Left ventricle myocardium inferior (tissue), 1 donor: ENCODE results near the gene PPP1R12A. TPM values are rescaled to one million over a fixed set of nuclear protein-coding genes. Genes with fewer than 3 reads are reported as not detected.

Experiments used
- DNase-seq: peaks from one replicate; pipeline ENCODE4 v3.0.0-alpha.2; 2020
- H3K27ac ChIP-seq: fragments of 200-600 bp; replicated peaks from 2 replicates; pipeline ENCODE4 v1.8.0; 2021
- H3K27me3 ChIP-seq: fragments of 200-600 bp; 2 replicates; pipeline ENCODE4 v1.8.0; 2021; ENCODE audit warnings: low read depth
- H3K36me3 ChIP-seq: fragments of 200-600 bp; 2 replicates; pipeline ENCODE4 v1.8.0; 2021
- H3K4me1 ChIP-seq: fragments of 200-600 bp; 2 replicates; pipeline ENCODE4 v1.8.0; 2021
- H3K4me3 ChIP-seq: fragments of 200-600 bp; 2 replicates; pipeline ENCODE4 v1.8.0; 2021; ENCODE audit warnings: mild to moderate bottlenecking, moderate library complexity
- H3K9me3 ChIP-seq: fragments of 200-600 bp; replicated peaks from 2 replicates; pipeline ENCODE4 v1.8.0; 2021
- CTCF ChIP-seq: fragments of 200-600 bp; IDR thresholded peaks from 2 replicates; pipeline ENCODE4 v1.8.0; 2021; ENCODE audit warnings: antibody characterized with exemption, mild to moderate bottlenecking, borderline replicate concordance
- intact Hi-C: fragments of 100-400 bp; cut with micrococcal nuclease; formaldehyde crosslinking; loops from one replicate; pipeline ENCODE4 v1.11.0; 2022
- total RNA-seq: library from RNA; stranded (reverse); fragmentation: NEBNext Ultra II Directional; extraction: Animal tissue kit (Norgen Biotek cat#: 25700); gene quantifications from one replicate; pipeline ENCODE4 v1.2.1, GENCODE V29; 2021
- donor health status: DM: no; HTN: yes; CAD: no; lungs with severe emphysema.

The PPP1R12A gene
- total RNA-seq, 1 donor from 2014 or later, result 42.8 TPM

DNA sequence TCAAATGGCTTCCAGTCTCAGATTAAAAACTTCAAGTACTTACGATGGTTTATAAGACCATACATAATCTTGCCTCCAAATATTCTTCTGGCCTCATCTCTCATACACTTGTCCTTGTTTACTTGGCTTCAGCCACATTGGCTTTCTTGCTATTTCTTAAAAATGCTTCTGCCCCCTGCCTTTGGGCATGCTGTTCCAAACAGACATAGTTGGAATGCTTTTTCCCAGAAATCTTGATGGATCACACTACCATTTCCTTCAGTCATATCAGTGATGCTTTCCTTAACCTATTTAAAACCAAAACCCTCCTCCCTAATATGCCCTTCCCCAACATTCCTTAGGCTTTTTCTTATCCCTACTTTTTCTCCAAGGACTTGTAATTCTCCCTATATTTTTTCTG lies 169.7 kb downstream of the PPP1R12A start:
- DNase-seq, result no peak
- H3K36me3 ChIP-seq, result no peaks in the 10 kb centered on the region
- no peak for TF ChIP-seq CTCF
- H3K27me3 ChIP-seq, result no peaks in the 10 kb centered on the region
- intact Hi-C loops, result no loop called here
- no peaks in the 10 kb centered on the region for H3K9me3 ChIP-seq
- no peak overlapping the region for H3K27ac ChIP-seq
- H3K4me3 ChIP-seq, result no peak overlapping the region
- H3K4me1 ChIP-seq, result peaks cover 16% of the 10 kb centered on the region

- Histone ChIP-seq H3K4me1 (peaks cover 11% of the 10 kb centered on the region), H3K36me3 (no peaks in the 10 kb centered on the region), H3K9me3 (no peaks in the 10 kb centered on the region), H3K27ac (peak overlapping the region; percentile 9), H3K4me3 (no peak overlapping the region), H3K27me3 (no peaks in the 10 kb centered on the region)
- intact Hi-C loops, result no loop called here
- DNase-seq, result no peak
- no peak for TF ChIP-seq CTCF
These were observed 170.3 kb downstream of the PPP1R12A start for GRCh38 chr12:79764641-79765040.

- Histone ChIP-seq H3K4me3 (no peak overlapping the region), H3K27ac (peak overlapping the region; percentile 9), H3K27me3 (no peaks in the 10 kb centered on the region), H3K36me3 (no peaks in the 10 kb centered on the region), H3K4me1 (peaks cover 4% of the 10 kb centered on the region), H3K9me3 (no peaks in the 10 kb centered on the region)
- TF ChIP-seq CTCF, result no peak
- intact Hi-C loops, result no loop called here
- no peak for DNase-seq
These were observed 171.0 kb downstream of the PPP1R12A start for GRCh38 chr12:79763766-79764452.

DNA sequence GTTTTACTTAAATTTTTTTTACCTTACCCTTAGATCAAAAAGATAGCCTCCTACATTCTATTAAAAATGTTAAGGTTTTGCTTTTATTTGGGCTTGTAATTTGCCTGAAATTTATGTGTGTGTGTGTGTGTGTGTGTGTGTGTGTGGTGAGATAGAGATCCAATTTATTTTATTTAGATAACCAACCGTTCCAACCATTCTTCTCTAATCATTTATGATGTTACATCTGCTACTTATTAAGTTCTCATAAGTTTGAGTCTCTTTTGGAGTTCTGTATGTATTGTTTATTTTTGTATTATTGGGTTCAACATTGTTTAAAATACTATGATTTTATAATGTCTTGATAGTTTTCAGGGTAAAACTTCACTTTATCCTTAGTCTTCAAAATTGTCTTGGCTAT lies 173.6 kb downstream of the PPP1R12A start:
- no peak overlapping the region for H3K27ac ChIP-seq
- no peaks in the 10 kb centered on the region for H3K4me1 ChIP-seq
- H3K4me3 ChIP-seq, result no peak overlapping the region
- intact Hi-C loops, result no loop called here
- DNase-seq, result no peak
- TF ChIP-seq CTCF, result no peak
- H3K27me3 ChIP-seq, result no peaks in the 10 kb centered on the region
- peaks cover 12% of the 10 kb centered on the region for H3K9me3 ChIP-seq
- no peaks in the 10 kb centered on the region for H3K36me3 ChIP-seq

GRCh38 chr12:79747274-79747673 lies 187.6 kb downstream of the PPP1R12A start:
- DNase-seq, result no peak
- no peaks in the 10 kb centered on the region for H3K36me3 ChIP-seq
- no peak overlapping the region for H3K27ac ChIP-seq
- intact Hi-C loops, result no loop called here
- no peaks in the 10 kb centered on the region for H3K4me1 ChIP-seq
- no peak for TF ChIP-seq CTCF
- H3K27me3 ChIP-seq, result no peaks in the 10 kb centered on the region
- H3K4me3 ChIP-seq, result no peak overlapping the region
- H3K9me3 ChIP-seq, result peaks cover 9% of the 10 kb centered on the region
